HPDE6-E6E7 (cell line): ENCODE measurements around the gene GRID1.

ENCODE experiments used
- DNase-seq: peaks from one replicate; pipeline ENCODE4 v3.0.0; 2011; ENCODE audit warnings: missing footprints; ENCODE audit errors: extremely low spot score

The GRID1 gene

DNA sequence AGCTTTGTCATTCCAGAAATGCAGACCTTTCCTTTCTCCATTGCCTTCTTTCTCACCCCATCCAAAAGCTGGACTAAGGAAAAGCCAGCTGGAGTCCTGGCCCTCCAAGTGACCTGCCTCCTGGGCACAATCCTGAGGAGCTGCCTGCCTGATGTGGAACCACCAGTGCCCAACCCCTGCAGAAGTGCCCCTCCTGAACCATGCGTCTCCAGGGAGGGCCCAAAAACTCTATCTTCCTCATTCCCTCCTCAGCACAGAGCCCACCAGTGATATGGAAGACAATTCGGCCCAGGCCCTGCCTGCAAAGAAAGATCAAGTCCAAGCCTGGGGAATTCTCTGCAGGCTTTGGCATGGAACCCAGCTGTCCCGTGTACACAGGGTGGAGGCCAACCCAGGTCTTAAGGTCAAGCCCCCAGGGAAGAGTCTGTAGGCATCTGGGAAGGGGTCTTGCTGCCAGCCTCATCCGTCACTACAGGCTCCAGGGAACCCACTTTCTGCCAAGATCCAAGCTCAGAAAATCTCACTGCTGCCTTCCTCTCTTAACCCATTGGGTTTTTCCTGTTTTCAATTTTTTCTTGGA lies 3.5 kb upstream of the GRID1 start:
- DNase-seq = no peak

GRCh38 chr10:86368987-86369386 lies 2.4 kb upstream of the GRID1 start:
- DNase-seq = no peak

DNA sequence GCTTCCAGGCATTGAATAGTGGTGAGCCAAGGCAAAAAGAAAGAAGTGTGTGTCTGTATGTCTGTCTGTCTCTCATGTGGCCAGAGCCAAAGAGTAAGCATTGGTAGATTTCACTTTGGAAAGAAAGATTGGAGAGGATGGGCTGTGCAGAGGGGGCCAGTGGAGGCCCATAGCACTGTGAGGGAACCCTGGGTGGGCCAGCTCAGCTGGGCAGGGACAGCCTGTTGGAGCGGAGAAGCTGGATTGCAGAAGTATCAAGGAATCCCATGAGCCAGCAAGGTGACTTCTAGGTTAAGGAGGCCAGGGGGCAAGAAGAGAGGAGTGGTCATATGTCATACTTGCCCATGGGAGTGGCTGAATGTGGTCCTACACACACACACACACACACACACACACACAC lies 1.5 kb upstream of the GRID1 start:
- no peak for DNase-seq

DNA sequence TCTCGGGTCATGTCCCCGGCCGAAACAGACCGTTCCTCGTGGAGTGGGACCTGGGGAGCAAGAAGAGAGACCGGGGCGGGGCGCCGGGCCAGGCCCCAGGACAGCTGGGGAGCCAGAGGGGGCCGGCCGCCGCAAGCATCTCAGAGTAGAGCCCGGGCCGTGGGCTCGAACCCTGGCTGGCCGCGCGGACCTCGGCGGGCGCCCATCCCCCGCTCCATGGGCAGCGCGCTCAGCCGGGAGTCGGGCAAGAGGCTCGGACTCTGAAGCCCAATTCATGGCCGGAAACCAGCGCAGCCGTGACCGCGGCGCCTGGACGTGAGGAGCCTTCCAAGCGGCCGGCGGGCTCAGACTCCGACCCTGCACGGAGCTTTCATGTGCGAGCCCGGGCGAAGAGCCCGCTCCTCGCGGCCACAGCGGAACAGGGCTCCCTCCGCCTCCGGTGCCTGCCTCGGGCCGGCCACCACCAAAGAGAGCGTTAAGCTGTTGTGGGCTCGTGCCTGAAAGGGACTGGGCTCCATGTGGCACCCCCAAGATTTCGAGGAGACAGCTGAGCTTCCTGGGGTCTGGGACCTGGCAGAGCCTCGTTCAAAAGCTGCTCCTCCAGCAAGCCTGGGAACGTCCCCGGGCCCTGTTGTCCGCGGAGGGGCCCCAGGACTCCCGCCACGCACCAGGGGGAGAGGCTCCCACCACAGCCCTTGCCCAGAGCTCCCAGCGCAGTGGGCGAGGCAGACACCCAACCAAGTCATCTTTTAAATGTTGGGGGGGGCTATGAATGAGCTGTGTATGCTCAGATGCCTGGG lies 757 bp upstream of the GRID1 start:
- no peak for DNase-seq

DNA sequence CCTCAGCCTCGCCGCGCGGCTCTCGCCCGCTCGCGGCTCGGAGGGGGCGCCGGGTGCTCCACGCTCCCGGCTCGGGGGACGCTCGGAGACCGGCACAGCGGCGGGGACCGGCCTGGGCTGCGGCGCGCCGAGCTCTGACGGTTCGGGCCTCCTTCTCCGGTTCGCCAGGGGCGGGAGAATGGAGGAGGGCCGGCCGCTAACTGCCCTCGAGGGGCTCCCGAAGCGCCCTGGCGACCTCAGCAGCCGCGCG lies 232 bp upstream of the GRID1 start:
- DNase-seq = no peak

GRCh38 chr10:86365346-86366032 lies 1.1 kb downstream of the GRID1 start:
- DNase-seq = no peak

DNA sequence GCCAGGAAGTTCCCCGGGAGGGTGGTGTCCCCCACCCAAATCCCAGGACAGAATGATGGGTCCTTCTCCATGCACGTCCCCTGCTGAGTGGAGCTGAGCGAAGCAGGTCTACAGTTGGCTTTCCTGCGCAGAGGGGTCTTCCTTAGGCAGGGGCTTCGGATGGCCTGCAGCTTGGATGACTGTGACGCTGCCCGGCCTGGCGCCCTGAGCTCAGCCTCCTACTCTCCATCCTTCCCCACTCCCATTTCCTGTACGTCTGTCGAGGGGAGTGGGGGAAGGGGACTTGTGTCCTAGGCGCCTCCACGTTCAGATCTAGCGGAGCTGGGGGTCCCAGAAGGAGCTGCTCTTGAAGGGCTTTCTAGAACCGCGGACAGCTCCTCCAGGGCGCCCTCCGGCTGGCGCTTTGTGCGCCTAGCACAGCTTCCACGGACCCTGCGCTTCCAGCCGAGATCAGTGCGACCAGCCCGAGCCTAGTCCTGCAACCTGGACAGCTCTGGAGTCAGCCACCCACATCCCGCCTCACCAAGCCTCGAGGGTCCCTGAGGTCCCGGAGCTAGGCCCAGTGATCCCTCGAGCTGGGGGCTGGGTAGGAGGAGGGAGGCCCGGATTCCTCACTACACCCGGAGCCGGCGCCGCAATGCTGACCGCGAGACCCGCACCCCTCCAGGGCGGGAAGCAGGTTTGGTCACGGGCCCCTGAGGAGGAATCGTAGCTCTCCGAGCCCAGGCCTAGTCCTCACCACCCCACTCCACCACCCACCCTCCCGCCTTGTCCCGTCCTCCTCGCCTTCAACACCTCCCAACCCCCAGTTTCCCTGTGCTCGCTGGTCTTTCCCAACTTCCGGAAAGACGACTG lies 1.9 kb downstream of the GRID1 start:
- DNase-seq = no peak

- no peak for DNase-seq
These were observed 2.6 kb downstream of the GRID1 start for GRCh38 chr10:86363833-86364490.

DNA sequence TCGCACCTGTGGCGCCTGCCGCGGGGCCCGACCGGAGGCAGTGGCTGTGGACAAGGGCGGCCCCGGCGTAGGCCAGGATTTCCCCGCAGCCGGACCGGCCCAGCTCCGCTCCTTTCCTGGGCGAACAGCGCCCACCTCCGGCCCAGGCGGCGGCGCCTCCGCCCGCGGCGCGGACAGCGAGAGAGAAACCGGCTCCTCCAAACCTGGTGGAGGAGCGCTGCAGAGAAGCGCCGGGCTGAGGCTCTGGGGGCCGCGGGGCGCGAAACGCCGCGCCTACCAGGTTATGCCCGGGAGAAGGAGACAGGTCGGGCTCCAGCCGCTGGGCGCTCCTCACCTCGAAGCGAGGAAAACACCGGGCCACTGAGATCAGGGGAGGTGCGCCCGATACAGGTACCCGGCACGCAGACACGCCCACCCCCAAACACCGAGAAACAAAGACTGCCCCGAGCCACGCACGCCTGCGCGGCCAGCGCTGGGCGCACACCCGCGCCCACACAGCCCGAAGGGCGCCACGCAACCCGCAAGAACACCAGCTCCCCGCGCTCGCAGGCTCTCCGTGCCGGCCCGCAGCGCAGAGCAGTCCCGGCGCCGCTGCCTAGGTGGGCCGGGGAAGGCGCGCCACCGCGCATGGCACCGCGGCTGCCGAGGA lies 3.3 kb downstream of the GRID1 start:
- DNase-seq = peak; percentile 46

DNA sequence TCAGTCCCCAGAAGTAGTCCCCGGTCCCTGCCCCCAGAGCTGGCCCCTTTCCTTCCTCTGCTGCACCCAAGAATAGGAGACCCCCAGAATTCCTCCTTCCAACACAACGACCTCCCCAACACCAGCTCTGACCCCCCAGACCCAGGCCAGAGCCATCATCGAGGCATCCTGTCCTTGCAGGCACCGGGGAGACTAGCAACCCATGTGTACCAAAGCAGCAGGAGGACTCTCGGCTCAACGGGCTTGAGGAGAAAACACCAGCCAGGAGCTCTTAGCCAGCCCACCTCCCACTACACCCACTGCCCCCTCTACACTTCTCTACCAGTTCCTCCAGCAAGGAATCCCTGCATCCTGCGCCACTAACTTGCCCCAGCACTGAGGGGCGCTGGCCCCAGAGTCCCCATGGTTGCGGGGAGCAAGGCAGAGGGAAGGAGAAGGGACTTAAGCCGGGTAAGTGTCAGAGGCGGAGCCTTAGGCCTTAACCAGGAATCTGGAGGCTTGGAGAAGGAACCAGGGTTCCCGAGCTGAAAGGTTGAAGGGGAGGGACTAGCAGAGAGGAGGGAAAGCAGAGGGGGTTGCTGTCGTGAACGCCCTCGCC lies 3.9 kb downstream of the GRID1 start:
- DNase-seq = no peak

DNA sequence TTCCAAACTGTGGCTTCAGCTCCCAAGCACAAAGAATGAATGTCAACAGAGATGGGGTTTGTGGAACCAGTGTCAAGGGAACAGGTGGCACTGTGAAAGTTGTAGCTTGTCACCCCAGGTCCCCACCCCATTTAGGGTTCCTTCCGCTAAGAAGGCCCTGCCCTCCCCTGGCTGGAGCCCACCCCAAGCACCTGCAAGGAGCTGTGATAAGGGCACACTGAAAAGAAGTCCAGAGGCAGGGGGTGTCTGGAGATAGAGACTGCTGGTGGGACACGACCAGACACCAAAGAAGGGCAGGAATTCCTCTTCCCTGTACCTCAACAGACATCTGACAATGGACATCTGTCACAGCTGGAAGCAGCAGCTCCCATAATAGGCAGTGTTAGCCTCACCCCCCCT lies 4.5 kb downstream of the GRID1 start:
- no peak for DNase-seq

DNA sequence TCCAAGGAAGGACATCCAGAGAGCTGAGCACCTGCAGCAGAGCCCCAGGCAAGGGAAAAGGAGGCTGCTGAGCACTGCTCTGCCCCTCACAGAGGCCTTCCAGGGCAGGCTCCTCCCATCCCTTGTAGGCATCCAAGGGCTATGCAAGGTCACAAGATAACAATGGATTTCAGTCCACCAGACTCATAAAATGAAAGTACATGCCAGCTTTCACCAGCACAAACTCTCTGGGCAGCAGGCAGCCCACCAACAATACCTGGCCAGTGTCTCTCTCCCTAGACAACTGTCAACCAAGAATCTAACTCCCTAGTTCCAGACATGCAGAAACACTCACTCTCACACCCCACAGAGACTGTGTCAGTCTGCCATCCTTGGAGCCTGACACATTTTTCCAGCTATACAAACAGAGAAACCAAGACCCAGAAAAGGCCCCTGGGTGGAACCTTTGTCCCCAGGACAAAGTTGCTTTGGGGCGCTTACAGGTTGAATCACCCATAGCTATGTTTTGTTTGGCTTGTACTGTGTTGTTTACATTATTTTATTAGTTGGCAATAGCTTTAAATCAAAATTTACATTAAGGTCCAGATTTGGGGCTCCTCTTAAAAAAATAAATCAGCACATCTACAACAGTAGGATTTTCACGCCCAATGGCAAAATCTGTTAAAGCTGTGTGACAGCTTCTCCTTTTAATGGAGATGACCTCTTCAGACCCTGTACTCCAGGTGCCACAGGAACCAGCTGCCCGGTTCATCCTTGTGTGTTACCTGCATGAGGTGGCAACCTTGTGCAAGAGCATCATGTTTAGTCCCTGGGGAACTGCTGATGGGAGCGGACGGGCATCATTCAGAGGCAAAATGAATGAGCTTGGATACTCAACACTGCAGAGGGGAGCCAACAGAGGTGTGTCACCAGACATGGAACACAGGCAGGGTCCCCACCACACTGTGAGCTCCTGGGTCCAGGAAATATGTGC lies 5.2 kb downstream of the GRID1 start:
- DNase-seq = no peak

- DNase-seq = no peak
These were observed 5.9 kb downstream of the GRID1 start for GRCh38 chr10:86360657-86361056.

DNA sequence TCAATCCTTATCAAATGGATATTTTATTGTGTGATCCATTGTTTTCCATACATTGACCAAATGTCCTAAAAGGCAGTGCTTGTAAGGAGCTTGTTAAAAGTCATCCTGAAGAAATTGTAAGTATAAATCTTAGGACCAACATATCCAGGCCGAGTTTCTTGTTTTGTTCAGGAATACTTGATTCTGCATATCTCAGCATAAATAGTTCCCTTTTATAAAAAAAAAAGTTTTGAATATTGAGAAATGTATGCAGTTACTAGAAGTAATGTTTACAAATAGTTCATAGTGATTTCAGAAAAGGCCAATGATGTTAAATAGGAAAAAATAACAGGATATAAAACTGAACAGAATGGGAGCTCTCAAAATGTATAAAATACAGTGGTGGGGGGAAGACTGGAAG lies 6.6 kb downstream of the GRID1 start:
- DNase-seq = no peak

DNA sequence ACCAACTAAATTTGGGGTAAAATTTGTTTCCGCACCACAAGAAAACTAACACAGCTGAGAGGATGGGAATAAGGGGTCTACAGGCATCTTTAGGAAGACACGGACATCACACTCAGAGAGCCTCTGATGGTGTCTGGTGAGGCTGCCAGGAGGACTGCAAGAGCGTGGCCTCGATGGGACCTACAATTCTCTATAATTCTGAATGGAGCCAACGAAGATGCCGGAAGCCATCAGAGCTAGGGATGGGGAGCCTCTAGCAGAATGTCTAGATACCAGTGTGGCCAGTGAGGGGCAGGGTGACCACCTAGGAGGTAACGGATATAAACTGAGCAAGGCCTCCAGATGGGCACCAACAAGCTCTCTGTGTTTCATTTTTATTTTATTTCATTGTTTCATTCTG lies 7.5 kb downstream of the GRID1 start:
- DNase-seq = no peak

DNA sequence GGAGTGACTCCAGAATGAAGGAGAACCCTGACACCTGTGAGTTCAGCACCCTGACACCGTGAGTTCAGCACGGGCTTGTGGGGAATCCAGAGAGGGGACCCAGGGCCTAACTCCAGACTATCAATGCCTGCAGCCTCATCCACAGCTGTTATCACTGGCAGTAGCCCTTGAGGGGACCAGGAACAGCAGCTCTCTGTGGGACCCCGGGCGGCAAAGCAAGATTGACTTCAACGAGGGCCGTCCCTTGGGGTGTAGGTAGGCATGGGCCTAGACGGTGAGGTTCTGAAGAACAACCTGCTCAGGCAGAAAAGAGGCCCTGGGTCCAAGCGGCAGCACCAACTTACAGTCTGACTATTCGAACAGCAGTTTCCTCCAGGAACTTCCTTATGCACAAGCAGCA lies 8.9 kb downstream of the GRID1 start:
- DNase-seq = no peak

- no peak for DNase-seq
These were observed 9.6 kb downstream of the GRID1 start for GRCh38 chr10:86357041-86357440.

GRCh38 chr10:86356296-86356695 lies 10.3 kb downstream of the GRID1 start:
- no peak for DNase-seq

DNA sequence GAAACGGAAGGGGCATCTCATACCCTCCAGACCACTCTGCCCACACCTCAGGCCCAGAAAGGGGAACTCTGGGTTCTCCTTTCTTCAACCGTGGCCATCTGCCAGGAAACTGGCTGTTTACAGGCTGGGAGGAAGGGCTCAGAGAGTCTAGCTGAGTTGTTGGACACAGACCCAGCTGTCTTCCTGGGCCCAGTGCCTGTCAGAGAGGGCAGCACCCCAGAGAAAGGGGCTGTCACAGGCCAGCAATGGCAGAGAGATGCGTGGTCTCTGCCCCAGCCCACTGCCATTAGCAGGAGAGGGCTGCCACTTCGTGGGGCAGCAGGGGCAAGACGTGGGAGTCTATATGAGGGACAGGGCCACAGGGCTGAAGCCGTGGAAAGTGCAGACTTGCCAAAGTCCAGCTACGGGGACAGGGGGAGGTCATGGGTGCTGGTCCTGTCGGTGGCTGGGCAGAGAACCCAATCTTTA lies 11.0 kb downstream of the GRID1 start:
- DNase-seq = no peak
